ENCODE measurements around the gene RPS21. TPM values are rescaled to one million over a fixed set of nuclear protein-coding genes. Genes with fewer than 3 reads are reported as not detected.

Gene RPS21
- total RNA-seq, 2 experiments from 2014 or later = 3,015 to 3,210 TPM

DNA sequence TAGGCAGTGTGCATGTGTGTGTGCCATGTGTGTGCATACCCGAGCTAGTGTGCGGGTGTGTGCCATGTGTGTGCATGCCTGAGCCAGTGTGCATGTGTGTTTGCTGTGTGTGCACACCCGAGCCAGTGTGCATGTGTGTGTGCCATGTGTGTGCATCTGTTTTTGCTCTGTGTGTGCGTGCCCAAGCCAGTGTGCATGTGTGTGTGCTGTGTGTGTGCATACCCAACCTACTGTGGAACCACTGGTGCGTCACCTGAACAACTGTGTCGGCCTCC lies 34.8 kb downstream of the RPS21 start:
- no peaks in the 10 kb centered on the region for H3K27me3 Mint-ChIP-seq
- H3K36me3 Mint-ChIP-seq (ENCODE audit: low read depth) = no peaks in the 10 kb centered on the region
- CTCF ChIA-PET = no interaction called here
- Histone ChIP-seq H3K4me3 (ENCODE audit: low read length) (no peak overlapping the region), H3K27me3 (ENCODE audit: control insufficient read depth in 1 of 2, insufficient read depth in 2 of 2, low read length in 2 of 2) (peaks cover 0 to 5% of the 10 kb centered on the region in 2 experiments), H3K4me1 (ENCODE audit: insufficient read depth, low read length) (no peaks in the 10 kb centered on the region), H3K36me3 (ENCODE audit: insufficient read depth, low read length) (no peaks in the 10 kb centered on the region), H3K9me3 (ENCODE audit: control insufficient read depth in 1 of 2, insufficient read depth in 1 of 2, low read length in 2 of 2) (peaks cover 0 to 13% of the 10 kb centered on the region in 2 experiments), H3K27ac (ENCODE audit: low read depth in 1 of 2, low read length in 2 of 2) (no peak overlapping the region)
- H3K9me3 Mint-ChIP-seq = no peaks in the 10 kb centered on the region
- POLR2A ChIA-PET = no interaction called here
- ATAC-seq (ENCODE audit: poor library complexity) (no peak), DNase-seq (no peak)
- intact Hi-C loops (cut with DNase I, micrococcal nuclease) = no loop called here
- H3K4me3 Mint-ChIP-seq = no peak overlapping the region
- H3K4me1 Mint-ChIP-seq (ENCODE audit: low read depth) = no peaks in the 10 kb centered on the region
- TF ChIP-seq CTCF (IDR thresholded peaks at IDR 0.05) = no peak
- no peak overlapping the region for H3K27ac Mint-ChIP-seq

GRCh38 chr20:62422636-62423325 lies 35.9 kb downstream of the RPS21 start:
- H3K9me3 Mint-ChIP-seq = no peaks in the 10 kb centered on the region
- peaks cover 0 to 5% of the 10 kb centered on the region in 2 experiments for H3K27me3 ChIP-seq (ENCODE audit: control insufficient read depth in 1 of 2, insufficient read depth in 2 of 2, low read length in 2 of 2)
- no peaks in the 10 kb centered on the region for H3K36me3 ChIP-seq (ENCODE audit: insufficient read depth, low read length)
- intact Hi-C loops (cut with DNase I, micrococcal nuclease) = no loop called here
- POLR2A ChIA-PET = no interaction called here
- no peak overlapping the region for H3K4me3 Mint-ChIP-seq
- no peak overlapping the region for H3K27ac ChIP-seq (ENCODE audit: low read depth in 1 of 2, low read length in 2 of 2)
- CTCF ChIA-PET = no interaction called here
- no peak for ATAC-seq (ENCODE audit: poor library complexity)
- H3K9me3 ChIP-seq (ENCODE audit: control insufficient read depth in 1 of 2, insufficient read depth in 1 of 2, low read length in 2 of 2) = peaks cover 0 to 13% of the 10 kb centered on the region in 2 experiments
- no peaks in the 10 kb centered on the region for H3K4me1 ChIP-seq (ENCODE audit: insufficient read depth, low read length)
- H3K4me3 ChIP-seq (ENCODE audit: low read length) = no peak overlapping the region
- no peaks in the 10 kb centered on the region for H3K36me3 Mint-ChIP-seq (ENCODE audit: low read depth)
- no peak overlapping the region for H3K27ac Mint-ChIP-seq
- no peaks in the 10 kb centered on the region for H3K4me1 Mint-ChIP-seq (ENCODE audit: low read depth)
- no peak for DNase-seq
- no peaks in the 10 kb centered on the region for H3K27me3 Mint-ChIP-seq
- no peak for TF ChIP-seq CTCF (IDR thresholded peaks at IDR 0.05)

DNA sequence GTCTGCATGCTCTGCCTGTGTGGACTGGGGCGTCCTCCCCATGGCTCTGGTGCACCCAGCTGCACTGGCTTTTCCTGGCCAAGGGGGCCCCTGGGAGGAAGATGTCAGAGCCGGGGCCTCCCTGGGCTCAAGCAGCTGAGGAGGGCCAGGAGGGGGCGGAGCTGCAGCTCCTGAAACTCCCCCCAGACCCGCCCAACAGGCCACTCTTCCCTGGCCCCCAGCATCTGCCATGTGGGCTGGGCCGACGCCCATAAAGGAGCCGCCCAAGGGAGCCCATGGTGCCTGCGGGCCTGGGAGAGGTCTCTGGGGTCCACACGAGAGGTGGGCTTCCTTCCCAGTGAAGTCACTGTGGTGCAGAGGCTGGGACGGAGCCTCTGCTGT lies 36.4 kb downstream of the RPS21 start:
- H3K9me3 Mint-ChIP-seq = no peaks in the 10 kb centered on the region
- H3K27me3 Mint-ChIP-seq = no peaks in the 10 kb centered on the region
- POLR2A ChIA-PET = no interaction called here
- Histone ChIP-seq H3K27me3 (ENCODE audit: control insufficient read depth in 1 of 2, insufficient read depth in 2 of 2, low read length in 2 of 2) (peaks cover 0 to 3% of the 10 kb centered on the region in 2 experiments), H3K9me3 (ENCODE audit: control insufficient read depth in 1 of 2, insufficient read depth in 1 of 2, low read length in 2 of 2) (peaks cover 0 to 13% of the 10 kb centered on the region in 2 experiments), H3K27ac (ENCODE audit: low read depth in 1 of 2, low read length in 2 of 2) (no peak overlapping the region), H3K4me1 (ENCODE audit: insufficient read depth, low read length) (no peaks in the 10 kb centered on the region), H3K36me3 (ENCODE audit: insufficient read depth, low read length) (no peaks in the 10 kb centered on the region), H3K4me3 (ENCODE audit: low read length) (no peak overlapping the region)
- no peak for DNase-seq
- no peak overlapping the region for H3K27ac Mint-ChIP-seq
- H3K36me3 Mint-ChIP-seq (ENCODE audit: low read depth) = no peaks in the 10 kb centered on the region
- no peak overlapping the region for H3K4me3 Mint-ChIP-seq
- intact Hi-C loops (cut with DNase I, micrococcal nuclease) = no loop called here
- ATAC-seq (ENCODE audit: poor library complexity) = no peak
- TF ChIP-seq CTCF (IDR thresholded peaks at IDR 0.05) = no peak
- H3K4me1 Mint-ChIP-seq (ENCODE audit: low read depth) = no peaks in the 10 kb centered on the region
- CTCF ChIA-PET = no interaction called here
